HG02870 (cell line): Measurements from ENCODE around the gene HEXIM2.
"Not testable (repeated sequence)": the region's sequence is repeated elsewhere in the genome, so short reads cannot be mapped to it uniquely, and the experiment has no call there.

ENCODE experiments used
- ATAC-seq: cut with Tn5 transposase; IDR thresholded peaks from one replicate; pipeline ENCODE4 v1.9.1; 2021; ENCODE audit warnings: mild to moderate bottlenecking, moderate library complexity; ENCODE audit not compliant: unreplicated experiment

The HEXIM2 gene

DNA sequence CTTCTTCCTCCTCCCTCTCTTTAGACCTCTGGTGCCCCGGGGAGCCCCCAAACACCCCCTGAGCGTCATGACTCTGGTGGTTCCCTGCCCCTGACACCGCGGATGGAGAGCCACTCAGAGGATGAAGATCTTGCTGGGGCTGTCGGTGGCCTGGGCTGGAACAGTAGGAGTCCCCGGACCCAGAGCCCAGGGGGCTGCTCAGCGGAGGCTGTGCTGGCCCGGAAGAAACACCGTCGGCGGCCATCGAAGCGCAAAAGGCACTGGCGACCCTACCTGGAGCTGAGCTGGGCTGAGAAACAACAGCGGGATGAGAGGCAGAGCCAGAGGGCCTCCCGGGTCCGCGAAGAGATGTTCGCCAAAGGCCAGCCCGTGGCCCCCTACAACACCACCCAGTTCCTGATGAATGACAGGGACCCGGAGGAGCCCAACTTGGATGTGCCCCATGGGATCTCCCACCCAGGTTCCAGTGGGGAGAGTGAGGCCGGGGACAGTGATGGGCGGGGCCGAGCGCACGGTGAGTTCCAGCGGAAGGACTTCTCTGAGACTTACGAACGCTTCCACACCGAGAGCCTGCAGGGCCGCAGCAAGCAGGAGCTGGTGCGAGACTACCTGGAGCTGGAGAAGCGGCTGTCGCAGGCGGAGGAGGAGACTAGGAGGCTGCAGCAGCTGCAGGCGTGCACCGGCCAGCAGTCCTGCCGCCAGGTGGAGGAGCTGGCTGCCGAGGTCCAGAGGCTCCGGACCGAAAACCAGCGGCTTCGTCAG lies 7.5 kb downstream of the HEXIM2 start:
- no peak for ATAC-seq

DNA sequence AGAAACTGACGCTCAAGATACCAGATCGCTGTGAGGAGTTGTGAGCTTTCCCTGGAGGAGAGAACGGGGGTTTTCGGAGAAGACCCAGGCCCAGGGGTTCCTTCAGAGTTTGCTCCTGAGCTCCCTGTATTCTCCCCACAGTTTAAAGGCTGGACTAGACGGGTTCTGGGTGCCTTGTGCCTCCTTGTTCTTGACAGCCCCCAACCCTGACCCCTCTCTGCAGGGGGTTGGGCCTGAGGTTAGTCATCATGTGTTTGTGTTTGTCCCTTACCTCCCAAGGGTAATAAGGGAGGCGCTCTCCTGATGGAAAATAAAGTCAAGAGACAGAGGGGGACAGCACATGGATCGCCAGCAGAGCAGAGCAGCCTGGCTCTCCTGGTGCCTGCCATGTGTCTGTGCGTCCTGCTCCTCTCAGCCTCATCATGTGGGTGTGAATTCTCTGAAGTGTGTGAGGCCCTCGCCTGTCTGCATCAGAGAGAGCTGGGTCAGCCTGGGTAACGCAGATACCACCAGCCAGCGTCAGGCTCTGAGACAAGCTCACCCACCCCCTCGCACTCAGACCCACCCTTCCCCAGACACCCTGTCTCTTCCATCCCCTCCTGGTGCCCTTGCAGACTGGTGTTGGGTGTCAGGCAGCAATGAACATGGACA lies 8.7 kb downstream of the HEXIM2 start:
- ATAC-seq: no peak

DNA sequence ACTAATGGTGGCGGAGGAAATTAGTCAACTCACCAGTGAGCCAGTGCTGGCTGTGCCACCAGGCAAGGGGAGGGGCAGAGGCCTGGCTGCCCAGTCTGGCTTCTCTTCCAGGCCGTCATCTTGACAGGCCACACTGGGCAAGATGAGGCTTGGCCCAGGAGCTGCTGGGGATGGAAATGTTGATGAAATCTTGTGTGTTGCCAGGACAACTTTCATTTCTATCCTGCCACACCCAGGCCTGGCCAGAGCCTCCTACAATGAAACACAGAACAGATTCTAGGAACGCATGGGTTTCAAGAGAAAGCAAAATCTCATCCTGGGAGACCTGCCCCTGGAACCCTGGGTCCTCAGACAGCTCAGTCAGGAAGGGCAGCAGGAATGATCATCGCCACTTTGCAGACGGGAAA lies 9.3 kb downstream of the HEXIM2 start:
- ATAC-seq: no peak

DNA sequence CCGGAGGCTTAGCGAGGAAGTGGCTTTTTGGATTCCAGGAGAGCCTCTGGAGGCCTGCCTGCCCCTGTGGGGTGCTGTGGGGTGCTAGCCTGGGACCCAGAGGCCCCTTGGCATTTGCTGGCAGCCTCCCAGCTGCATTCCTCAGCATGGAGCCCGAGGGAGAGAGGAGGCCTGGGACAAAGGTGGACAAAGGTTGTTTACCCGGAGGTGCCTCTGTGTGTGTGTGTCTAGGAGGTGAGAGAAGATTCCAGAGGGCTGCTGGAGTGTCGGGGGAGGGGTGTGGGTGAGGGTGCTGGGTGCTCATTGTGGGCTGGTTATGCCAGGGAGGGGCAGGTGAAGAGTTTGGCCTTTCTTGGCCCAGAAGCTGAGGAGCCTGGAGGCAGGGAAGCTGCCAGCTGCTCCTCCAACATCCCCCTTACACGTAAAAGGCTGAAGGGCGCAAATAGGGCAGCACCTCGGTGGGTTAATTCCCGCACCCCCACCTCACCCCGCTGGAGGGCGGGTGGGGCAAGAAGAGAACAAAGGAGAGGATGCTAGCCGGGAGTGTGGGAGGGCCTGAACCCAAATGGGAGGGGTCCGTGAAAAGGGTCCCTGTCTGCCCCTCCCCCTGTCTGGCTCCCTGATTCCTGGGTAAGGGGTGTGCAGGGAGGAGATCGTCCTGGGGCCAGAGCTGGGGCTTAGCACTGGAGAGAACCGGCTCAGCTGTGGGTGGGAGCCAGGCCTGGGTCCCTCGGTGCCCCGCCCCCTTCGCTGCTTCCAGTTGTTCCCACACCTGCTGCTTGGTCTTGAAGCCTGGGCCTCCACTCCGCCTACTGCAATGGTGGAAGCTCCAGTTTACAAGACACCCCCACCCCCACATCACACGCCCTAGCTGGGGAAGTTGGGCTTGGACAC lies 9.9 kb downstream of the HEXIM2 start:
- no peak for ATAC-seq

DNA sequence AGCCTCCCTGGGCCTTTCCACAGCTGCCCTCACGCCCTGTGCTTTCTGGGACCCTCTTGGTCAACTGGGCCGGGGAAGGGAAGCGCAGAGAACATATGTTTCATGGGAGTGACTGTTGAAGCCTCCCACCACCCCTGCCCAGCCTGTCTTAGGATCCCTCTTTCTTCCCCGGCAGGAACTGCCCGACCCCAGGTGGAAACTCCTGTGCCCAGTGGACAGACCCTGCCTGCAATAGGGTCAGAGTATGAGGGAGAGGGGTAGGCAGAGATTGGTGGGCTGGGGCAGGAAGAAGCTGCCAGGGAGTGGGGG lies 10.5 kb downstream of the HEXIM2 start:
- ATAC-seq: no peak

DNA sequence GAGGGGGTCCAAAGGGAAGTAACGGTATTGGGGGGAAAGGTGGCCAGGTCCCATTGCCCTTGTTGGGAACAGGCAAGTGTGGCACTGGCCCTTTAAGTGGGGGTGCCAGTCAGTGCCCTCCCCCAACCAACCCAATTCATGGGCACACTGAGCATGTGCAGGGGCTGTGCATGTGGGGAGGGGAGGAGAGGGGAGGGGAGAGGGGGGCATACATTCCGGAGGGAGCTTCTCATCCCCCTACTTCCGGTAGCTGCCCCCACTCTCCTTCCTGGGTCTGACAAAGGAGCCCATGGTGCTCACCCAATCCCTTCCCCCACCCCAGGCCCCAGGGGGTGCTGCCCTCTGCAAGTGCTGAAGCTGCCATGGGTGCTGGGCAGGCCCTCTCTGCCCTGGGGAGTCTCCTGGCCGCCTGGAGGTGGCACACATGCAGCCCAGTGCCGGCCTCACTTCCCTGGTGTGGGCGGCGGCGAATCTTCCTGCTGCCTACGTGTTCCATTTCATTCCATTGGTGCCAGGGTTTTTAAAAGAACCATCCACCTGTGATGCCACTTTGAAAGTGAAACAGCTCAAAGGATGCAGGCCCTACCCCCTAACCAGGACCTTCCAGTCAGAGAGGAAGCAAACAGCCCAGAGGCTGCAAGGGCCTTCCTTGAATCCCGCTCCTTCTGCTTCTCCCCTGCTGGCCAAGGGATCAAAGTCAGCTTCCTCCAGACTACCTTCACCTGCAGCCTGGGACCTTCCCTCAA lies 11.0 kb downstream of the HEXIM2 start:
- no peak for ATAC-seq

DNA sequence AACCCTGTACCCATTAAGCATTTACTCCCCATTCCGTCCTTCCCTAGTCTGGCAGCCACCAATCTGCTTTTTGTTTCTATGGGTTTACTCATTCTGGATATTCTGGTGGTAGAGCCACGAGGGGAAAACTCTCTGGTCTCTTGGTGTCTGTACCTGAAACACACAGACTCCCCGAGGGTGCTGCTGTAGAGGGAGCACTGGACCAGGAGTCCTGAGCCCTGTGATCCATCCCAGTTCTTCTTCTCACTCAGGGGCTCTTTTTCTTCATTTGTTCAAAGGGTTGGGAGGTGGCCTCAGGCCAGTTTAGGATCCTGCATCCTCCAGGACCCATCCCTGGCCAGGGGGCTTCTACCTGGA lies 14.1 kb downstream of the HEXIM2 start:
- ATAC-seq: no peak

DNA sequence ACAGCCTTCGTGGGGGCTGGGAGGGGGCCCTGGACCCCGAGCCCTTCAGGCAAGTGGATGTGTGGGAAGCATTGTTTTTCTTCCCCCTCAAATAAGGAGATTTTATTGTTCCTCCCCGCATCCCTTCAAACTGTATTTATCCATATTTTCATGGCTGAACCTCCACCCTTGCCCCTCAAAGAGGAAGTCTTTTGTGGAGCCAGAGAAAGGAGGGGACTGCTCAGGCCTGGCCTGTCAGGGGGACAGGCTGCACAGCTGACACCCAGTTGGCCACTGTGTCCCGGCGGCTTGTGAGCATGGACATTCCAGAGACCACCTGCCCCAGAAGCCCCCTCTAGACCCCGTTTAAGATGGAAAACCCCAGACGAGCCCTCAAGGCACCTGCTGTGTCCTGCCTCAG lies 15.9 kb downstream of the HEXIM2 start:
- no peak for ATAC-seq

DNA sequence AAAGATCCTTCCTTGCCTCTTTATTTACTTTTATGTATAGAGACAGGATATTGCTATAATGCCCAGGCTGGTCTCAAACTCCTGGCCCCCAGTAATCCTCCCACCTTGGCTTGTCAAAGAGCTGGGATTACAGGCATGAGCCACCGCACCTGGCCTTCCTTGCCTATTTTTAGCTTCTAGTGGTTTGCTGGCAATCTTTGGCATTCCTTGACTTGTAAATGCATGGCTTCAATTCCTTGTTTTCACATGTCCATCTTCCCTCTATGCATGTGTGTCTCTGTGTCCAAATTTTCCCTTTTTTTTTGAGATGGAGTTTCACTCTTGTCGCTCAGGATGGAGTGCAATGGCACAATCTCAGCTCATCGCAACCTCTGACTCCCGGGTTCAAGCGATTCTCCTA lies 22.5 kb downstream of the HEXIM2 start:
- ATAC-seq: no peak

DNA sequence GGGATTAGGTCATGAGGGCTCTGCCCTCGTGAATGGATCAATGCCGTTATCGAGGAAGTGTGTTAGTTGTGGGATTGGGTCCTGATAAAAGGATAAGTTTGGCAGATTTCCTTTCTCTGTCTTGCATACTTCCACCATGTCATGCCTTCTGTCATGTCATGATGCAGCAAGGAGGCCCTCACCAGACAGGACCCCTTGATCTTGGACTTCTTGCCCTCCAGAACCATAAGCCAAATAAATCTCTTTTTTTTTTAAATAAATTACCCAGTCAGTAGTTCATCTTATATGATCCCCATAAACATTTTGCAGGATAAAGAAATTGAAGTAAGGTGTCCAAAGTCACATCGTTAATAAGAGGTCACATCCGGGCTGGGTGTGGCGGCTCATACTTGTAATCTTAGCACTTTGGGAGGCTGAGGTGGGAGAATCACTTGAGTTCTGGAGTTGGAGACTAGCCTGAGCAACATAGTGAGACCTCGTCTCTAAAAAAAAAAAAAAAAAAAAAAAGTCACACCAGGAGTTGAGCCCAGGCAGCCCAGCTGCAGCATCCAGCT lies 25.2 kb downstream of the HEXIM2 start:
- no peak for ATAC-seq

DNA sequence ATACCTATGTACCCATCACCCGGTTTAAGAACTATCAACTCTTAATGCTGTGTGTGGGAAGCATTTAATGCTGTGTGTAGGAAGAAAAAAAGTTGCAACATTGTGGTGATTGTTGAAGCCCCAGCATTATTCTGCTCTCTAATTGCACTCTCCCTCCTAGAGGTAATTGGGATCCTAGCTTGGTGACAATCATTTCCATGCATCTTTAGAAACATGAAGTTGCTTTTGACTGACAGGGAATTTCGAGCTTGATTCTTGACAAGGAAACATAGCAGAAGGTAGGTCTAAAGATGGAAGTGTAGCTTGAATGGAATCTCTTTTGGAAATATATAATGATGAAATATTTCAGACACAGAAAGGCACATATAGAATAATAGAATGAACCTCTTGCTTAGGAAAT lies 27.3 kb downstream of the HEXIM2 start:
- ATAC-seq: no peak

DNA sequence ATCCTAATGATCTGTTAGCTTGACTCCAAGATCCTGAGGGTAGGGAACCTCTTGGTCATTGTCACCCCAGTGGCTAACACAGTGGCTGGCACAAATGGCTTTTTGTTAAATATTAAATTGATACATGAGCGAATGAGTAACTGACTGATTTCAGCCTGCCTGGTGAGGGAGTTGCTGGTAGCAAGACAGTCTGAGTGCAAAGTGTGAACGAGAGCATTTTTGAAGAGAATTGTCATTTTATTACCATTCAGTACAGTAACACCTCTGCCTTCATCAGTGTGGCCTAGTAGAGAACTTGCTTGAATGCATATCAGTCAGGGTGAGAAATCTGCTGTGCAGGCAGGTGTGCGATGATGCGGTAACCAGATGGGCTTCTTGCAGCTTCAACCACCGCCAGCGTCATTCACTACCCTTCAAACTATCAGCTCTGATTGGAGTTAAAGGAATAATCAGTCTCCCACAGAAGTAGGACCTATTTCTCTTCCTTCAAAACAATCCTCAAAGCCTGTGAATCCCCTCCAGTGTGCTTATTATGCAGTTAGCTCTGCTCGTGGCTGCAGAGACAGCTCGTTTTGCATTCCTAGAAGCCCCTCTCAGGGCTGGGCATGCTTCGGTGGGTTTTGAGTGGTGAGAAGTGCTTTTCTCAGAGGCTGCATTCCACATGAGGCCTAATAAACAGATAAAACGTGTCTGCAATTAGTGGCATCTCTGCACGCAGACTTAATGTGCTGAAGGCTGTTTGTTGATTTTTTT lies 29.0 kb downstream of the HEXIM2 start:
- ATAC-seq: no peak

DNA sequence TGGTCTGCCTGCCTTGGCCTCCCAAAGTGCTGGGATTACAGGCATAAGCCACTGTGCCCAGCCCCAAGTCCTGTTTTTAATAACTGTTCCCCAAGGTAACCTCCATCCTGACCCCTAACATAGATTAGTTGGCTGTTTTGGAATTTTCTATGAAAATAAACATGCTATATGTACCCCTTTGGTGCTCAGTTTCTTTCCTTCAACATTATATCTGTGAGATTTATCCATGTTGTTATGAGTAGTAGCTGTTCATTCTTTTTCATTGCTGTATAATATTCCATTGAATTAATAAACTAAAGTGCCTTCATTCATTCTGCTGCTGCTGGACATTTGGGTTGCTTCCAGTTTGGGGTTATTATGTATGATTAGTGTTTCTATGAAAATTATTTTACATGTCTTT lies 33.7 kb downstream of the HEXIM2 start:
- no peak for ATAC-seq

DNA sequence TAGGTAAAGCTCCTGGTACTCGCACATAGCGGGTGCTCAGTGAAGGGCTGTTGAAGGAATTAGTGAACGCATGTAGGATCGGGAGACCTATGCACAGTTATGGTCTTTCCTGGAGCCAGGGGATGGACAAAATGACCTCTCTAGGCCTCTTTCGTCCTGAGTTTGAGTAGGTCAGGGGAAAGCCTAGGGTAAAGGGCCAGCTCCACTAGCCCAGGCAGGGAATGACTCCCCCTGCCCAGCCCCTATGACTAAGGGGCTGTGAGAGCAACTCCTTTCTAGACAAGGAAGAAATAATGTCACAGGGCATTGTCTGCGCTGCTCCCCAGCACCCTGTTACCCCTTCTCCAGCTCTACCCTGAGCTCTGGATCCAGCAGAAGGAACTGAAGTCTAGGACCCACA lies 35.4 kb downstream of the HEXIM2 start:
- ATAC-seq: no peak

DNA sequence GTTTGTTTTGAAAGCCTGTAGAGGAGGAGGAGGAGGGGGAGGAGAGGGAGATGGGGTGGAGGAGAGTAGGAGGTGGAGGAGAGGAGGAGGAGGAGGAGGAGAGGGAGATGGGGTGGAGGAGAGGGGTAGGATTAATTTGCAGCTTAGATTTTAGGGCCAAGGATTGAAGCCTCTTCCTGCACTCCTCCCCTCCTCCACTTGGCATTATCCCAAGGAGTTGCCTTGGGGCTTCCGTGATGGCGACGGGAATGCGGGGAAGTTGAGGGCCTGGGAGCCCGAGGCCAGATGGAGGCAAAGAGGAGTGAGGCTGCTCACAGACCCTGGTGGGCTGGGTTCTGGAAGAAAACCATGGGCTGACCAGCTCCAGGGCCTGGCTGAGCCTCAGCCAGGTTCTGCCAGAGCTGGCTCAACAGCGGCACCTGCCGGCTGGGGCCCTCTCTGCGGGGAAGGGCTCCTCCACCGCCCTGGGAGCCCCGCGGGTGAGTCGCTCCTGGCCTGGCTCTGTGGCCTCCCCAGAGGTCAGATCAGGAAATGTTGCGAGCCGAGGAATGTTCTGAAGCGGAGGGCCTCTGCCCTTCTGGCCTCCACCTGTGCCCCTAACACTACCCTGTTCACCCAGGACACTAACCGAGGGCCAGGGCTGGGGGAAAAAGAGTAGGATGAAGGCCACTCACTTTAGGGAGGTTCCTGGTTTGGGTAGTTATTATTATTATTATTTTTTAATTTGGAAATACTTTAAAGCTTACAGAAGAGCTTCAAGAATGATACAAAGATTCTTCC lies 36.1 kb downstream of the HEXIM2 start:
- no peak for ATAC-seq

DNA sequence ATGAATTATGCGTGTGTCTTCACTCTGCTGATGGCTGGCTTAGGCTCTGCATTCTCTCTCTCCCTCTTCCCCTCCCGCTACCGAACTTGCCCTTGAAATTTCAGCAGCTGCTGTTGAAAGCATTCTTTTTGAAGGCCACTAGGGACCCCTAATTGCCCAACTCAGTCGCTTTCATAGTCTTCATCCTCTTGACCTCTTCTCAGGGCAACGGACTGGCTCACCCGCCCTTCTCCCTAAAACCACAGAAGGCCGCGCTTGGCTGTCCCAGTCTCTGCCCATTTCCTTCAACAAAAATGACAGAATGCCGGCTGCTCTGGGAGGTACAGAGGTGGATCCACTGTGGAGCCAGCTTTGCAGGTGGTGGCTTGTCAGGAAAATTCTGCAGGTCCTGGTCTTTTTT lies 39.0 kb downstream of the HEXIM2 start:
- ATAC-seq: no peak

DNA sequence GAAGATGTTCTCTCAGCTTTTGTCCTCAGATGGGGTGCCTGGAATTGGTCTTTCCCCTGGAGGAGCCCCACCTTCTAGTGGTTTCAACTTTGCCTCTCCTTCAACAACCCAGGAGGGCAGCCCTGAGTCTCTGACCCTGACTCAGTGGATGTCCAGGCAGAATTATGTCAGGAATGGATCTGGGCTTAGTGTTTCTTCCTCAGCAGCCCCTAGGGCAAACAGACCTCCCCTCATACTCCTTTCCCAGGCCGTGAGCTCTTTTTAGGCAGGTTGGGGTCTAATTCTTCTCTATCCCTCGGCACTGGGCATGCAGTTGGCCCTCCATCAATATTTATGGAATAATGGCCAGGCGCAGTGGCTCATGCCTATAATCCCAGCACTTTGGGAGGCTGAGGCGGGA lies 39.8 kb downstream of the HEXIM2 start:
- ATAC-seq: no peak

DNA sequence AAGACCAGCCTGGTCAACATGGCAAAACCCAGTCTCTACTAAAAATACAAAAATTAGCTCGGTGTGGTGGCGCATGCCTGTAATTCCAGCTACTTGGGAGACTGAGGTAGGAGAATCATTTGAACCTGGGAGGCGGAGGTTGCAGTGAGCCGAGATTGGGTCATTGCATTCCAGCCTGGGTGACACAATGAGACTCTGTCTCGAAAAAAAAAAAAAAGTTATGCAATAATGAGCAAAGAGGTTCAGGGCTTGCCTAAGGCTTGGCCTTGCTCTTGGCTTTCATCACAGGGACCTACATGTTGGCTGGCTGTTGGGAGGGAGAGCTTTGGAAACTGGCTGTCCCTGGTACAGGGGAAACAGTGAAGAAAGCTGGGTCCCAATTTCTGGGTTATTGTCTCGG lies 40.2 kb downstream of the HEXIM2 start:
- not testable (repeated sequence) for ATAC-seq

DNA sequence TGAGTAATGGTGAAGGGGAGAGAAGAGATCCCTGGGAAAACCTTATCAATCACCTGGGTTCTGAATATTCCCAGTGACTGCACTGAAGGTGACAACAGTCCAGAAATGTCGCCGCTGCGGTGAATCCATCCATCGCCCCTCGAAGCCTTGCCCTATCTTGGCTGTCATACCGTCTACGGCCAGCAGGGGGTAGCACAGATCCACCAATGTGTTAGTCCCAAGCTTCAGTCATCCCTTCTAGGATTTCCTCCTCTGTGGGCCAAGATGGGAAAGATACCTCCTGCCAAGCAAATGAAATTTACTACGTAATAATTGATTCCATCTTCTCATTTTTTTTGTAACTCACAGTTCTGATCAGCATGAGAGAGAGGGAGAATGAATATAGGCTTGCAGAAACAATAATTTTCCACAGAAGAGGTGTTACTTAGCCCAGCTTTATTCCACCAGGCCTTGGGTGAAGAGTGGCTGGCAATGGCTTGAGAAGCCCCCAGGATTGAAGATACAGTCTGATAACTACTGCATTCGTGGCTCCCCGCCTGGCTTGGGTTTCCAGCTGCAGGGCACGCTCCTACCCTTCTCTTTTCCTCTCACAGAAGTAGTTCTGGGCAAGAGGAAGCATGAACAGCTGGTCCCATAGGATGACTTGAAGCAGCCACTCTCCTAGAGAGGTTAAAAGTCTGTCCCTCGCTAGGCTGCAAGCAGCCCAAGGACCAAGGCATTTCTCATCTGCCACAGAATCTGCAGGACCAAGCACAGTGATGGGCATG lies 57.4 kb downstream of the HEXIM2 start:
- ATAC-seq: no peak
